Smooth muscle cell of the brain vasculature (primary cell): ENCODE results near the gene TXNRD2.

Experiments used
- DNase-seq: peaks from one replicate; pipeline ENCODE4 v3.0.0-alpha.2; 2012; ENCODE audit warnings: low read depth, low spot score

TXNRD2 gene

DNA sequence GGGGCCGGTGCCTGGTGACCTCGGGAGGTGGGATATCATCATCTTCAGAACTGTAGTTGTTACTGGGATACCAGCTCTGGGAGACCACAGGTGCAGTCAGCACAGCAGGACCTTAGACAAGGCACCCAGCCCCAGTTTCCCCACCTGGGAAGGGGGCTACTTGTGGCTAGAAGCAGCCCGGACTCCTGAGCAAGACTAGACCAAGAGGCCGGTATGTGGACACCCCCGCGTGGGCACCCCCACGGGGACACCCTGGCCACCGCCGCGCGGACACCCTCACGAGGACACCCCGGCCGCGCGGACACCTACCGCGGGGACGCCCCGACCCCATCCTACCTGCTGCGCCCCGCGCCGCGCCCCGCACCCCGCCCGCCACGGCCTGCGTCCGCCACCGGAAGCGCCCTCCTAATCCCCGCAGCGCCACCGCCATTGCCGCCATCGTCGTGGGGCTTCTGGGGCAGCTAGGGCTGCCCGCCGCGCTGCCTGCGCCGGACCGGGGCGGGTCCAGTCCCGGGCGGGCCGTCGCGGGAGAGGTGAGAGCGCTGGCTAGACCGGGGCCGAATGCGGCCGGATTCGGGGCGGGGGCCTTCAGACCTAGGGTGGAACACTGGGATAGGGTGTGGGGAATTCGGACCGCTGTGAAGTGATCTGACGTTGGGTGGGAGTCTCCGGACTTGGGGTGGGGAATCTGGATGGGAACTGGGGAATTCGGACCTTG lies at the start of gene TXNRD2, which contains the start of gene COMT:
Gene TXNRD2 (minus strand): TSS at position 454 of the 718 bp plus-strand sequence. CDS start 15 bp downstream, at position 439.
Gene COMT (plus strand): TSS at position 408 of the 718 bp plus-strand sequence. CDS start 20,755 bp downstream, outside the sequence.
- DNase-seq, result no peak

DNA sequence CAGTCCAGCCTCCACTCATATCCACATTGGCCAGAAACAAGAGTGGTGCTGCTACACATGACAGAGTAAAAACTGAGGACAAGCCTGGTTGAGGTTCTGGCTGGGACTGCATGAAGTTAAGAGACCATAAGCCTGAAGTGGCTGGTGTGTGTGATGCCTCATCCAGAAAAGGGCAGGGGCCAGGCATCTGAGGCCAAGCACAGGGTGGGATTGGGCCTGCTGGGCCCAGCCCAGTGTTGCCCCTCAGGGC lies 49.7 kb upstream of the TXNRD2 start:
- DNase-seq, result no peak

DNA sequence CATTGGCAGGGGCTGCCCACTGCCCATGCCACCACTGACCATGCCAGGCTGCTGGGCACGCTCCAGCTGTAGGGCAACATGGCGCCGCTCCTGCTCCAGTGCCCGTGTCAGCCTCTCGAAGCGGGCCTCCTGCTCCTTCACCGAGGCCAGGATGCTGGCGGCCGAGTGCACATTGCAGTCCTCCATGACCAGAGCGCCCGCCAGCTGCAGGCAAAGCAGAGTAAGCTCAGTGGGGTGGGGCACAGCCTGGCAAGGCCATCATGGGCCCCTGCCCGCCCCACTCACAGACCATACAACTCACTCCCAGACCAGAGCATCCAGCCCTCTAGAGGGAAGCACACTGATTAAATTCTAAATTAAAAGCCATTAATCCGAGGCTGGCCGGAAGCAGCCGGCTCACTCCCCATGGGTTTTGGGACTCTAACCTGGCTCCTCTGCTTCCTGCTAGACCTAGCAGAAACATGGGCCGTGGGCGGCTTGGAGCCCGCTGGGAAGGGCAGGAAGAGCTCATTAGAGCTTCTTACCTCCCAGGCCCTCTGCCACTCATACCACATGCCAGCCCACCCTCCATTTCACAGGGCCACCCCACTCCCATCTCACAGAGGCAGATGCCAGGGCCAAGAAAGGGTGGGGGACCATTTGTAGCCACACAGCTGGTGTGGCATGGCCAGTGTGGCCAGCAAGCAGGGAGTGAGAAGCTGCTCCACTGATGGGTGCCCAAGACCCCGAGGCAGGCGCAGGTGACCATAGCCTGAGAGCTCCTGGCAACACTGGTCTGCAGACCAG lies 49.2 kb upstream of the TXNRD2 start:
- no peak for DNase-seq

DNA sequence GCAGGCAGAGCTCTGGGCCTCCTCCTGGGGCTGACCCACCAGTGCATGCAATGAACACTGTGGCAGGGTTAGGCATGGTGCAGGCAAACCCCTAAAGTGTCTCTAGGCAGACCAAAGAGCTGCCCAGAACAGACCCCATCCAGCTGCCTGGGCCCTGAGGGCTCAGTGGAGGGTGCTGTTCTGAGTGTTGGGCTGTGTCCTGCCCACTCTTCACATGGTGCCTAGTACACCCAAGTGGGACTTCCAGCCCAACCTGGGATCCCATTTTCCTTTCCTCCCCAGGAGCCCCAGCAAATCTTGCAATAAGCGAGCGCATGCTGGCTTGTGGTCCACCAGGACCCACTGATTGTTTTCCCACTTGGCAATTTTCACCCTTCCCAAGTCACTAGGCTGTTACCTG lies 48.6 kb upstream of the TXNRD2 start:
- no peak for DNase-seq

DNA sequence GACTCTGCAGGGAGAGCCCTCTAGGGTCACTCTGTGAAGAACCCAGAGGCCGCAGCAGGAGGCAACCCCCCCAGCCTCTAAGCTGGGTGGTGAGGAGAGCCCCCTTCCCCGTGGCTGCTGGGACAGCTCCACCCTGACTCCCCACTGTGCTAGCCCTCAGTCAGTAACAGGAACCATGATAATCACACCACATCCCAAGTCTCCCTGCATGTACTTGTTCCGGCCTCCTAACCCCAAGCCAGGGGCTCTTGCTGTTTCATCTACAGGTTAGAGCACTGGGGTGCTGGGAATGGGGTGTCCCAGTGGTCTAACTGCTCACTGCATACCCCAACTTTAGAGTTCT lies 48.1 kb upstream of the TXNRD2 start:
- no peak for DNase-seq

DNA sequence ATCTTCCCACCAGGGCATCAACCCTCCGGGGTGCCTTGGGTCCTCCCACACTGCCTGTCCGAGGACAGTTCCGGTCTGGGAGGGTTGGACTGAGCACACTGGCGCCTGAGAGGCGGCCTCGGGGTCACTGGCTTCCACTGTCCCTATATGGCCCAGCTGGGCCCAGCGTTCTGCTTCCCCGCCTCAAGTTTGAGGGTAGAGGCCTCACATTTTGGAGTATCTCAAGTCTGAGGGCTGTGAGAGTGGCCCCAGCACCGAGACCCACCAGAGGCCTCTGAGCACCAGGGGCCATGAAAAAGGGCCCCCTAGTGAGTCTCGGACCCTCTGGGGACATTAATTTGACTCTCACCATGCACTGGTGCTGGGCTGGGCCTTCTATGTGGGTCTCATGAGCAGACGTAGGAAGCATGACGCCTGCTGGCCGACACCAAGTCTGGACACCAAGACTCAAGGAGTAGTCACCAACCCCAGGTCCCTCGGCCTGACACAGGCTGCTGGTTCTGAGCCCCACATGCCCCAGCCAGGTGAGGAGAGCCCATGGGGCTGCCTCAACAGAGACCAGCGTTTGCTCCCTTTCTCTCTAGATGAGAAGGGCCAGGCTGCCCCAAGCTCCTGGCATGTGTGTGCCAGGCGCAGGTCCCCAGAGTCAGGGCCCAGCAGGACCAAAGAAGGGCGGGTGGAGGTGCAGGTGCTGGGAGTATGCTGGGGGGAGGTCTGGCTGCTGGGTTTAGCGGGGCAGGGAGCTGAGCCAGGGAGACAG lies 47.5 kb upstream of the TXNRD2 start:
- no peak for DNase-seq

DNA sequence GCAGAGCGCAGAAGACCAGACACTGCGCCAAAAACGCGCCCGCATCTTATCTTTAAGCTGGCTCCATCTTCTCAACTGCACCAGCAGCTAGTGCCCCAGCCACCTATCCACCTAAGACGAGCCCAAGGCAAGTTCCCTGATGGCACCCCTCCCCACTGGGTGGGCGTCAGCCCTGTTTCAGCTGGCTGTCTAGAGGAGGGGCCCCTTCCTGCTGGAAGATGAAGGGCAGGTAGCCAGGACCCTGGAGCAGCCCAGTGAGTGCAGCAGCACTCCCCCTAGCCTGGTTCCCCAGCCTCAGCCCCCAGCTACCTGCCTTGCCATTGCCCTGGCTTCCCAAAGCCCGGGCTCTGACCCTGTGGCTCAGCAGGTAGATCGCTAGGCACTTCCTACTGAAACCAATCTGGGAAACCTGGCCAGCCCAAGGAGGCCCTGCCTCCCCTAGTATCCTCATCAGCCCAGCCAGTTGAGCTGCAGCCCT lies 46.8 kb upstream of the TXNRD2 start:
- DNase-seq, result no peak

DNA sequence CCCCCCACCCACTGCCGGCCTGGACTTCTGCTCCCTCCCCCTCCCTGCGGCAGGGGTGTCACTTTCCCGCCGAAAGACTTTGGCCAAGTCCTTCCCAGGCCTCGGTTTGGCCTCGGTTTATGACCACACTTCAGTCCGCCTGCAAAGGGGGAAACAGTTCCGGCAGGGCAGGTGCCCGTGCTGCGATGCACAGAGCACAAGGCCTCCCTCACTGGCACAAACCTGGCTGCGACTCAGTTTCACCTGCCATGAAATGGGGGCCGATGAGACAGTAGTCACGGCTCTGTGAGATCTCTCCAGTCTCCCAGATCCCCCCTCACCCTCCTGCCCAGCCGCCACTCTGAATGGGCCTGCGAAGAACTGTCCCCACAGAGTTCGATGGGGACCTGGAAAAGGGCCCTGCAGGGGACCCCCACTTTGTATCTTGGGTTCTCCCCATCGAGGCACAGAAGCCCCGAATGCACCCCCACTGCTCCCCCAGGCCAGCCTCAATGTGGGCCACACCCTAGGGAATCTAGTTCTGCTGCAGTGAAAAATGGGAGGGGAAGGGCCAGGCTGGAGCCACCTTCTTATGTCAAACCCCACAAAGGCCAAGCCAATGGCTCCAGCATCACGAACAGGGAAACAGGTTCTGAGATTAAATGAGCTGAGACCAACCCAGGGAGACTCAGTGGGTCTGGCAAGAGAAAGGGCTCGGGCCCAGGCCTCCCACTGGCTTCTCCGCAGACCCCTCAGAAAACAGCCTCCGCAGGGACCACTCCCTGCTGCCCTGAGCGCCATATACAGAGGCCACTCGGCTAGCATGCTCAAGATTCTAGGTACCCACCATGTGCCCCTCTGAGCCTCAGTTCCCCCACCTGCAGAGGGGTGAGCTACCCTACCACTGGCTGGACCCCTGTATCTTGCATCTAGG lies 46.0 kb upstream of the TXNRD2 start:
- no peak for DNase-seq

DNA sequence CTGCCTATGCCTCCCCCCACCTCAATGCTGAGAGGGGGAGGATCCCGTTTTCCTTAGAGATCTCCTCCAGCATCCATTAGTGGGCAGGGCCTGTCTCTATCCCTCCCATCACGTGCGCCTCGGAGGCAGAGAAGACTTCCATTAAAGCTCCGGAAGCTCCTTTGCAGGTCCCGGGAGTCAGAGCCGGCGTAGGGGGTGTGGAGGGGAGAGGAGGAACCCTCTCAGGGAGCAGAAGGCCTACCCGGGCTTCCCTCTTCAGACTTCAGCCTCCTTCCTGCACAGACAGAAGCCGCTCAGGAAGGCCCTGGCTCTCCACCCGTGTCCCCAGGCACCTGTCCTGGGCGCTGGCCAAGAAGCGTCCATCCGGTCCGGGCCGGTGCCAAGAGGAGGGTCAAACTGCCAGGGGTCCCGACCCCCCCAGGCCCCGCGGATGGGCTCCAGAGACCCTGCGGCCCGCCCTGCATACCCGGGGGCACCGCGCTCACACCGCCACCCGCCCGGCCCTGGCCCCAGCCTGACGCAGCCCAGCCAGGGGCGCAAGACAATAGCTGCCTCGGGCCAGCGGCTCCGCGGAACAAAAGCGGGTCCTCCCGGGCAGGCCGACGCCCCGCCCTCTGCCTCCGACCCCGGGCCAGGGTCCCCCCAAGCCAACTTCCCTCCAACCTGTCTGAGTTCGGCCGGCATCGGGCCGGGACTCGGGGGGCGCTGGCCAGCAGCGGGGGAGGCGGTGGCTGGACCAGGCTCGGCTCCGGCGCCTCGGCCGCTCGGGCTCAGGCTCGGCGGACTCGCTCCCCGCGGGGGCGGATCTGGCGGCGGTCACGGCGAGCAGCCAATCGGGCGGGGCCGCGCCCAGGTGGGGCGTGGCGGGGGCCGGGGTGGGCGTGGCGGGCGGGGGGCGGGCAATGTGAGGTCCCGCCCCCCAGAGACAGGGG lies 45.1 kb upstream of the TXNRD2 start:
- no peak for DNase-seq

DNA sequence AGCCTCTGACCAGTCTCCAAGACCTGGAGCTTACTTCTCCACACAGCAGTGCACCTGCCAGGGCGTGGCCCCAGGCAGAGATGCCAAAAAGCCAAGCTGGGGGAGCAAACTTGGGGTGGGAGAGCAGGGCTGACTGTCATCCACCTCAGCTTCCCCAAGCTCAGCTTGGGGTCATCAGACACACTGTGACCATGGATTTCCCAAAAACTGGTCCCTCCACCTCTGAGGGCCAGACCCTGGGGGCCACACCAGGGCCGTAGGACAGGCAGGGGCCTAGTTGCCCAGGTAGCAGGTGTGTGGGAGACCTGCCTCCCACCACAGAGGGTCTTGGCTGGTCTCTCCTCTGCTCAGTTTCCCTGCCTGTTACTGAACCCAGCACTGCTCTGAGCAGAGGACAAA lies 44.4 kb upstream of the TXNRD2 start:
- no peak for DNase-seq

DNA sequence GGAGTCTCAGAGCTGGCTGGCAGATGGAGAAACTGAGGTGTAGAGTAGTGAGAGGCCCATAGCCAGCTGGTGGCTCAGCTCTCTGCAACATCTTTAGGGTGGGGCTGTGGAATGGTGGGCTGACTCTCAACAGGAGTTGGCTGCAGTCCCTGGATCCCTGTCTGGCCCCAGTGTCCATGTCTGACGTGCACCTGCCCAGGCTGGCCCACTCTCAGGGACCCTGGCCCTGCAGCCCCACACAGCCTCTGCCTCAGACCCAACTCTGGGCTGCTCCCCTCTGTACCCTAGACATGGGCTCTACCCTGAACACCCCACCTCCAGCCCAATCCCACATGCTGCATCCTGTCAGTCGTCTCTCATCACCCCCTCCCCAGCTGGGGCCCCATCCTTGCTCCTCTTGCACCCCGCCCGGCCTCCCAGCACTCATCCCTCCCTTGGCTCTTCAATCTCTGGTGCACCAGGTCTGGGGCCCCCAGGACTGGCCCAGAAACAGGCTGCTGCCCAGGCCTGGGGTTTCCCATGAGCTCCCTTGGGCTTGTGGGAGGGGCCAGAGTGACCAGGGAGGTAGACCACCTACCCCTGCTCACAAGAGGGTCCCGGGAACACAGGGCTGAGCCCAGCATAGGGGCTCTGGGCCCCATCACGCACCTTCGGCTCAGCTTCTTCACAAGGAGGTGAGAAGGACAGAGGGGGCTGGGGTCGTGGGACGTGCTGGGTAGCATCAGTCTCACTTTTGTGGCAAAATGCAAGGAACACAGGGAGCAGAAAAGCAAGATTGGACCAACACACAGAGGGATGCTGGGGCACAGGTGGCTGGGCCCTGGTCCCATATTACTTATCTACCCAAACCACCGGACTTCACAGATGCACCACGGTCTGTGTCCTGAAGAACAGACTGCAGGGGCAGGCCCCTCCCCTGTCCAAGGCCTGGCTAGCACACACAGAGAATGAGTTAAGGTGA lies 43.5 kb upstream of the TXNRD2 start:
- no peak for DNase-seq

DNA sequence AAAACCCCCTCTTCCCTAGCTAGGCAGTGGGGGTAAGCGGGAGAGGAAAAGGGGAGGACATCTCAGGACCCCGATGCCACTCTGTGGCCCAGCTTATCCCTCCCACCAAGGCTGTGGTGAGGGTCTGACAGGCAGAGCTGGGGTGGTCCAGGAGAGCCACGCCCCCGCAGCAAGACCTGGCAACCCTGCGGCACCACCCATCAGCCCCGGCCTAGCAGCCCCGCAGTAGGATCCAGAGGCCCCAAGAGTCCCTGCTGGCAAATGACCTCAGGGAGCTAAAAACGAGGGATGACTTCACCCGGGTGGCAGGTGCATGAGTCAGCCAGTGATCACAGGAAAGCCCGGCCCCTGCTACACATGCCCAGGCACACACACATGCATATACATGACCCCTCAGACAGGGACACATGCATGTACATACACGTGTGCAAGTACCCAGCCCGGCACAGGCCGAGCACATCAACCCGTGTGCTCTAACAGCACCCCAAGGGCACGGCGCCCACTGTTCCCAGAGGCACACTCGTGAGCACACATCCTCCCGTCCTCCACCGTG lies 42.7 kb upstream of the TXNRD2 start:
- DNase-seq, result no peak

DNA sequence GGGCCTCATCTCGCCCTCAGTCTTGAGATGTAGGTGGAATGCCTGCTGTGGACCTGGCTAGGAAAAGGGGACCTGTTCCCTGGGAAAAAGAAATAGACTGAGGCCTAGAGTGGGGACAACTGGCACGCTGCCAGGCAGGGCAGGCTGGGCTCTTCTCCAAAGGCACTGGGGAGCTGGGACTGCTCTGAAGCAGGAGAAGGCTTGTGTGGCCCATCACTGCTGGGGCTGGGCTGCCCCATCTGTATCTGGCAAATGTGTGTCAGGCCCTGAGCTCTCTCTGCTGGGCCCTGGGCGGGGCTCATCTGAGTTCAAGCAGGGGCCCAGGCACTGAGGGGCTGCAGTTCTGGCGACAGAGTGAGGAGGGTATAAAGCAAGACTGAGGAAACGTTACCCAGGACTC lies 42.1 kb upstream of the TXNRD2 start:
- no peak for DNase-seq

DNA sequence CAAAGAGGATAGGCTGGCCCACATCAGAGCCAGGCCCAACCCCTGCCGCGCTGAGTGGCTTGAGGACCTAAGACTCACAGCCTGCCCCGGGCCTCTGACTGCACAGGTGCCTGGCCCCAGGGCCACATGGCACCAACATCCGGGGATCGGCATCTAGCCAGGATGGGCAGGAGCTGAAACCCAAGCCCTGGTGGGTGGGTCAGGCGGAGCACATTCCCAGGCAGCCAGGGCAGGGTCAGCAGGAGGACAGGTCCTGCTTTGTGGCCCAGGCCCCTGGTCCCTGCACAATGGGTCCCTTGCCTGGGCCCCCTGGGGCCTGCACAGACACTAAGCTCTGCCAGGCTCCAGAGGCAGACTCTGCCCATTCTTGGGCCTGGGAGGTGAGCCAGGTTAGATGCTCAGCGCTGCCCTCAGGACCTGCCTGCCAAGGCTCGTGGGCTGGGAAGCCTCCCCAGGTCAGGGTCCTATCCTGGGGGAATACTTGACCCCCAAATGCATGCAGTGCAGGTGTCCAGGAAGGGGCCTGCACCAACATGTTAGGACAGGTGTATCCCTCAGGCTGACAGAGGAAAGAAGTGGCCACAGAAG lies 41.5 kb upstream of the TXNRD2 start:
- no peak for DNase-seq

DNA sequence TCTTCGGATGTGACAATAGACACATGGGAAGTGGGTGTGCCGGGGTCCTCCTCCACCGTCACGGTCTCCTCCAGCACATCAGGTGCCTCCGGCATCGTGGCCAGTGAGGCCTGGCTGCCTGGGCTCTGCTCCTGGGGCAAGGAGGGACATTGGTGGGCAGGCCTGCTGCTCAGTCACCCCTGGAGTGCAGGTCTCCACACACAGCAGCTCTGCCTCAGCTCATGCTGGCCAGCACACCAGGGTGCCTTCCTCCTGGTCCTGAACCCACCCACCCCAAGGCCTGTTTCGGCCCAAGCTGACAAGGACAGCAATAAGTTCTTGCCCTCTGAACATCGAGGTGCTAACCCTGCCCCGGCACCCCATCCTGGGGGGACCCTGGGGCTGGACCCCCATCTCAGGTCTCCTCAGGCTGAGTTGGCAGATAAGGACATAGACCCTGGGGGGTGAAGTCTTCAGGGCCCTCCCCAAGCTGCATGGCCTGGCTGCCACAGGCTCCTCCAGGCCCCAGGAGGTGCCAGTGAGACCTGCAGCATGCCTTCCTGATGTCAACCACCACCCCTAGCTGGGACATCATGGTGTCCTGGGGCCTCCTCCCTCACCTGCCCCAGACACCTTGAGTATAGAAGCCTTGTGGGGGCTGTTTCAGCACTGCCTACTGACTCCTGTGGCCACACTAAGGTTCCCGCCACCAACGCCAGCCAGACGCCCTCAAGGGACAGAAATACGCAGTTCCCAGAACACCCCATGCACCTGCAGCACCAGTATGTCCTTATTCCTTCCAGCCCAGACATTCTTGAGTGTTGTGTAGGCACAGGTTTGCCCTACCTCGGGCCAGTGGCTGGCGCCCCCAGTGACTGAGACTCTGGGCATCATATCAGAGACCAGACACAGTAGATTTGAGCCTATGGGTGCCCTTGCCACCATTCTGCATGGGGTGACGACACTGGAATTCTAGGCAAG lies 40.6 kb upstream of the TXNRD2 start:
- no peak for DNase-seq

DNA sequence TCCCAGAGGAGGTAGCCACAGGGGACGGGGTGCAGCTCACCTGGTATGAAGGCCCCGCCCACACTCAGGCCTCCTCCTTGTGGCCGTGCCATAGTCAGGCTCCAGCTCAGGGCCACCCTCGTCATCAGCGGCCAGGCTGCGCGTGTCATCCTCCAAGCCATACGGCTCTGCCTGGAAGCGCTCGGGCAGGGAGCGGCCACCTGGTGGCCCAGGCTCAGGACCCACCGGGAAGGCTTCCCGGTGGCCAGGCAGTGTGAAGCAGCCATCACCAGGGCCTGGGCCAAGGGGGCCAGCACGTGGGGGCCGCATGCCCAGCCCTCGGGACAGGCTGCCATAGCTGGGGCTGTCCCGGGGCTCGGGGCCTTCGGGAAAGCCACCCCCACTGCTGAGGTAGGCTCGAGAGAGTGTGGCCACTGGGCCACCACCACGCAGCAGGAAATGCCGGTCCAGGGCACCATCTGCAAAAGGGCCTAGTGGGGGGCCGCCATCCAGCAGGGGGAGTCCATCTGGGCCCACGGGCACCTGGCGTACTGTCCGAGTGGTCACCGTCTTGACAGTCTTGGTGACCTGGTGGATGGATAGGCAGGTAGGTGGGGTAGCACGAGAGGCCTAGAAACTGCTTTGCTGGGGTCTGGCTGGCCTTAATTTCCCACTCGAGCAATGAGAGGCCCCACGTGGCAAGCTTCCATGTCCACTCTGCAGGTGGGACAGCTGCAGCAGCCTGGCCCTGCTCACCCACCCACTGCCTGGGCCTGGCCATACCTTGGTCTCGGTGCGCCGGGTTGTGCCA lies 39.7 kb upstream of the TXNRD2 start:
- no peak for DNase-seq

DNA sequence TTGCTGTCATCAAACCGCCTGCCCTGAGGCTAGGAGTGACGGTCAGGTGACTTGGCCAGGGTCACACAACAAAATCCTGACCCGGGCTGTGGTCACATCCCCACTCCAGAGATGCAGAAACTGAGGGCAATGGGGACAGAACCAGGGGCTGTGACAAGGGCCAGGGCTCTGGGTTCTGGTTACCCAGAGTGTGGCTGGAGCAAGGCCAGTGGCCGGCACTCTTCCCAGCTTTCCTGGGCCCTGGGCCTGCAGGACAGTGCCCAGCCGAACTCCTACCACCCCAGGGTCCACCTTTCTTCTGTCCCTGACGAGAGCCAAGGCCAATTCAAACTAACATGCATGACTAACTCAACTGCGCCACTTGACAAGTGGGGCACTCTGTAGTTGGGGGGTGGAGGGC lies 39.1 kb upstream of the TXNRD2 start:
- DNase-seq, result no peak
